ENCODE results near the gene DOCK2.
A peak's percentile ranks its signal among the peaks of the same experiment; 100 is the strongest.

DOCK2 gene

GRCh38 chr5:169634606-169635005 lies 2.5 kb upstream of the DOCK2 start:
- H3K9me3 ChIP-seq (ENCODE audit: control insufficient read depth, insufficient read depth, low read depth, low read length) = no peaks in the 10 kb centered on the region
- POLR2A ChIA-PET = no interaction called here
- no peak overlapping the region for H3K27ac ChIP-seq (ENCODE audit: extremely low read depth, low read depth, low read length)
- TF ChIP-seq ZNF670 (tag by site-specific recombination; IDR thresholded peaks at IDR 0.05; ENCODE audit: low read depth) (no peak), ZNF223 (tag by site-specific recombination; IDR thresholded peaks at IDR 0.05) (no peak), REST (tag by site-specific recombination; IDR thresholded peaks at IDR 0.05) (no peak), ZNF488 (tag by site-specific recombination; IDR thresholded peaks at IDR 0.05) (no peak), ZNF510 (tag by site-specific recombination; IDR thresholded peaks at IDR 0.05; ENCODE audit: insufficient replicate concordance) (peak; percentile 97), ZNF292 (tag by site-specific recombination; IDR thresholded peaks at IDR 0.05; ENCODE audit: borderline replicate concordance, low read depth) (no peak), SETDB1 (IDR thresholded peaks at IDR 0.05; ENCODE audit: insufficient read length, low read length) (peak; percentile 15), ZNF311 (tag by site-specific recombination; IDR thresholded peaks at IDR 0.05; ENCODE audit: borderline replicate concordance) (no peak), ZNF549 (tag by site-specific recombination; IDR thresholded peaks at IDR 0.05) (no peak), ZNF521 (tag by site-specific recombination; IDR thresholded peaks at IDR 0.05) (no peak)
- H3K4me1 ChIP-seq (ENCODE audit: control insufficient read depth, insufficient read depth, low read length) = no peaks in the 10 kb centered on the region
- CTCF ChIA-PET = interaction anchor here (0.6 kb wide), 1 partner anchor 52 kb away, joined by 3 read pairs; no protein-coding TSS in a partner anchor
- H3K36me3 ChIP-seq (ENCODE audit: control insufficient read depth in 2 of 2, insufficient read depth in 1 of 2, low read length in 2 of 2) = no peaks in the 10 kb centered on the region
- no peak overlapping the region for H3K4me3 ChIP-seq (ENCODE audit: low read depth, low read length)

DNA sequence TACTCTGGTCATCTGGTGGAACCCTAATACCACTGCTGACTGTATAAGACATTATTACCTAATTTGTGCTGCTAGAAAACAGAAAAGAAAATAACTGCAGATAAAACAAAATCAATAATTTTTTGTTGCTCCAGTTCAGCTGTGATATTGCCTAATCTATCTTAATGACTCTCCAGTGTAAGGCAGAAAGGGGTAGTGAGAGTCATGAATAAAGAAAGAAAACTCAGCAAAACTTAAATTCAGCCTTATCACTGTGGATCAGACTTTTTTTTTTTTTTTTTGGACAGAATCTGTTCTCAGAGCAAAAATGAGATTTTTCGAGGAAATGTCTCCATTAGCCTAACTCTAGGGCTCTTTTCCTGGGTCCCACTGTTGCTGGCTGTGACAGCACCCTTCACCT lies 1.1 kb upstream of the DOCK2 start:
- Histone ChIP-seq H3K9me3 (ENCODE audit: control insufficient read depth, insufficient read depth, low read depth, low read length) (no peaks in the 10 kb centered on the region), H3K4me1 (ENCODE audit: control insufficient read depth, insufficient read depth, low read length) (no peaks in the 10 kb centered on the region), H3K36me3 (ENCODE audit: control insufficient read depth in 2 of 2, insufficient read depth in 1 of 2, low read length in 2 of 2) (no peaks in the 10 kb centered on the region), H3K4me3 (ENCODE audit: low read depth, low read length) (no peak overlapping the region), H3K27ac (ENCODE audit: extremely low read depth, low read depth, low read length) (no peak overlapping the region)
- ChIA-PET CTCF (interaction anchor here (0.6 kb wide), 1 partner anchor 501 kb away, joined by 4 read pairs; no protein-coding TSS in a partner anchor), POLR2A (no interaction called here)
- TF ChIP-seq ZNF155 (tag by site-specific recombination; IDR thresholded peaks at IDR 0.05) (no peak), OVOL3 (tag by site-specific recombination; IDR thresholded peaks at IDR 0.05) (no peak), ZNF707 (tag by site-specific recombination; IDR thresholded peaks at IDR 0.05) (no peak), ZNF24 (tag by site-specific recombination; IDR thresholded peaks at IDR 0.05) (no peak), ZBTB48 (tag by site-specific recombination; IDR thresholded peaks at IDR 0.05) (no peak), ZBTB49 (tag by site-specific recombination; IDR thresholded peaks at IDR 0.05; ENCODE audit: low read depth) (no peak), HOXD13 (CRISPR knock-in tag; IDR thresholded peaks at IDR 0.05; ENCODE audit: borderline replicate concordance) (no peak), PRDM2 (tag by site-specific recombination; IDR thresholded peaks at IDR 0.05; ENCODE audit: borderline replicate concordance) (no peak), ZIC2 (tag by site-specific recombination; IDR thresholded peaks at IDR 0.05) (no peak)
- TF ChIP-seq, protein P1, sequence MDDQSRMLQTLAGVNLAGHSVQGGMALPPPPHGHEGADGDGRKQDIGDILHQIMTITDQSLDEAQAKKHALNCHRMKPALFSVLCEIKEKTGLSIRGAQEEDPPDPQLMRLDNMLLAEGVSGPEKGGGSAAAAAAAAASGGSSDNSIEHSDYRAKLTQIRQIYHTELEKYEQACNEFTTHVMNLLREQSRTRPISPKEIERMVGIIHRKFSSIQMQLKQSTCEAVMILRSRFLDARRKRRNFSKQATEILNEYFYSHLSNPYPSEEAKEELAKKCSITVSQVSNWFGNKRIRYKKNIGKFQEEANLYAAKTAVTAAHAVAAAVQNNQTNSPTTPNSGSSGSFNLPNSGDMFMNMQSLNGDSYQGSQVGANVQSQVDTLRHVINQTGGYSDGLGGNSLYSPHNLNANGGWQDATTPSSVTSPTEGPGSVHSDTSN (CRISPR knock-in tag; IDR thresholded peaks at IDR 0.05) = no peak

Data from HEK293 (cell line).